Measurements from ENCODE around the gene TMEM30B.
A peak's percentile ranks its signal among the peaks of the same experiment; 100 is the strongest.

TMEM30B gene

GRCh38 chr14:61281186-61281947, at the start of gene TMEM30B:
TSS of gene TMEM30B (minus strand) at chr14:61281338. CDS start at chr14:61281147, 191 bp downstream.
- peak; percentile 99 for DNase-seq (ENCODE audit: low read depth in 1 of 2, low spot score in 1 of 2)
- no peak for TF ChIP-seq JUND (IDR thresholded peaks at IDR 0.05; ENCODE audit: low read depth)
- in situ Hi-C loops (cut with HindIII; ENCODE audit: low pct_unique_long_range_greater_than_20kb, low sequenced_read_pairs): no loop called here

- no peak for DNase-seq (ENCODE audit: low read depth in 1 of 2, low spot score in 1 of 2)
- in situ Hi-C loops (cut with HindIII; ENCODE audit: low pct_unique_long_range_greater_than_20kb, low sequenced_read_pairs): no loop called here
- TF ChIP-seq JUND (IDR thresholded peaks at IDR 0.05; ENCODE audit: low read depth): no peak
Observed at GRCh38 chr14:61330511-61330910, 49.4 kb upstream of the TMEM30B start.

- DNase-seq (ENCODE audit: low read depth in 1 of 2, low spot score in 1 of 2): no peak
- in situ Hi-C loops (cut with HindIII; ENCODE audit: low pct_unique_long_range_greater_than_20kb, low sequenced_read_pairs): no loop called here
- no peak for TF ChIP-seq JUND (IDR thresholded peaks at IDR 0.05; ENCODE audit: low read depth)
Observed at GRCh38 chr14:61329478-61330051, 48.4 kb upstream of the TMEM30B start.

GRCh38 chr14:61328626-61329262, 47.6 kb upstream of the TMEM30B start:
- no peak for DNase-seq (ENCODE audit: low read depth in 1 of 2, low spot score in 1 of 2)
- no peak for TF ChIP-seq JUND (IDR thresholded peaks at IDR 0.05; ENCODE audit: low read depth)
- in situ Hi-C loops (cut with HindIII; ENCODE audit: low pct_unique_long_range_greater_than_20kb, low sequenced_read_pairs): no loop called here

- in situ Hi-C loops (cut with HindIII; ENCODE audit: low pct_unique_long_range_greater_than_20kb, low sequenced_read_pairs): no loop called here
- TF ChIP-seq JUND (IDR thresholded peaks at IDR 0.05; ENCODE audit: low read depth): no peak
- peak in 1 of 2 experiments; percentile 19 for DNase-seq (ENCODE audit: low read depth in 1 of 2, low spot score in 1 of 2)
Observed at GRCh38 chr14:61326847-61327246, 45.7 kb upstream of the TMEM30B start.

- TF ChIP-seq JUND (IDR thresholded peaks at IDR 0.05; ENCODE audit: low read depth): no peak
- no peak for DNase-seq (ENCODE audit: low read depth in 1 of 2, low spot score in 1 of 2)
- in situ Hi-C loops (cut with HindIII; ENCODE audit: low pct_unique_long_range_greater_than_20kb, low sequenced_read_pairs): no loop called here
Observed at GRCh38 chr14:61326146-61326545, 45.0 kb upstream of the TMEM30B start.

- DNase-seq (ENCODE audit: low read depth in 1 of 2, low spot score in 1 of 2): no peak
- in situ Hi-C loops (cut with HindIII; ENCODE audit: low pct_unique_long_range_greater_than_20kb, low sequenced_read_pairs): no loop called here
- TF ChIP-seq JUND (IDR thresholded peaks at IDR 0.05; ENCODE audit: low read depth): no peak
Observed at GRCh38 chr14:61325166-61325565, 44.0 kb upstream of the TMEM30B start.

GRCh38 chr14:61323970-61324369, 42.8 kb upstream of the TMEM30B start:
- no peak for DNase-seq (ENCODE audit: low read depth in 1 of 2, low spot score in 1 of 2)
- no peak for TF ChIP-seq JUND (IDR thresholded peaks at IDR 0.05; ENCODE audit: low read depth)
- in situ Hi-C loops (cut with HindIII; ENCODE audit: low pct_unique_long_range_greater_than_20kb, low sequenced_read_pairs): no loop called here

GRCh38 chr14:61322799-61323290, 41.7 kb upstream of the TMEM30B start:
- in situ Hi-C loops (cut with HindIII; ENCODE audit: low pct_unique_long_range_greater_than_20kb, low sequenced_read_pairs): no loop called here

GRCh38 chr14:61322011-61322798, 41.1 kb upstream of the TMEM30B start:
- TF ChIP-seq JUND (IDR thresholded peaks at IDR 0.05; ENCODE audit: low read depth): no peak
- in situ Hi-C loops (cut with HindIII; ENCODE audit: low pct_unique_long_range_greater_than_20kb, low sequenced_read_pairs): no loop called here
- peak; percentile 48 to 74 for DNase-seq (ENCODE audit: low read depth in 1 of 2, low spot score in 1 of 2)

More at GRCh38 chr14:61322799-61323290, 41.7 kb upstream of the TMEM30B start:
- DNase-seq (ENCODE audit: low read depth in 1 of 2, low spot score in 1 of 2): peak; percentile 58 to 72
- TF ChIP-seq JUND (IDR thresholded peaks at IDR 0.05; ENCODE audit: low read depth): no peak

- in situ Hi-C loops (cut with HindIII; ENCODE audit: low pct_unique_long_range_greater_than_20kb, low sequenced_read_pairs): no loop called here
- DNase-seq (ENCODE audit: low read depth in 1 of 2, low spot score in 1 of 2): peak; percentile 83 to 97
- 0 out of 2 replicates have a peak, but pooled peaks have one; percentile 23 for TF ChIP-seq JUND (IDR thresholded peaks at IDR 0.05; ENCODE audit: low read depth)
Observed at GRCh38 chr14:61321385-61322010, 40.4 kb upstream of the TMEM30B start, which contains the start of gene PRKCH. TSS of gene PRKCH (plus strand) at chr14:61321579. CDS start at chr14:61322102, 523 bp downstream.
